Measurements from ENCODE around the gene FIP1L1. TPM values are rescaled to one million over a fixed set of nuclear protein-coding genes. Genes with fewer than 3 reads are reported as not detected.

Gene FIP1L1
- total and polyA plus RNA-seq, 2 of the 4 experiments (the other 2 are of a cell fraction): 31.1 to 37.5 TPM

DNA sequence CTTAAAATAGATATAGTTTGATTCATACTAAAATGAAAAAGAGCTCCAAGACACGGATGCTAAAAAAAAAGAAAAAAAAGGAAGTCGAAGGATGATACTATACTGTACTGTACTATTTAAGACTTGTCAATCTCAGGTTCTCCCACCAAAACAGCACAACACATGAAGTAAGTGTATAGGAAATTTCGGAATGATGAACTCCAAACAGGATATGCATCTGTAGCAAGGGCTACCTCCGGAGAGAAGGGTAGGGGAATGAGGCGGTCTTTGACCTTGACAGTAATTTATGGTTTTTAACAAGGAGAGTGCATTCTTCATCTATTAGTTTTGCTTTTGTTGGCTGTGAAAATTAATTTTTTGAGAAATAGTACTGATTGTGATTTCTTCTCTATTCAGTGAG lies 541 bp upstream of the FIP1L1 start:
- Histone ChIP-seq H2BK15ac (ENCODE audit: low read depth, low read length) (no peak overlapping the region), H4K5ac (ENCODE audit: low read depth, low read length) (peak overlapping the region; percentile 96), H3K4me1 (ENCODE audit: control insufficient read depth, insufficient read depth, low read length) (no peaks in the 10 kb centered on the region; the same call in 1 of the 2 replicates), H3K9me1 (ENCODE audit: insufficient read depth, low read length) (no peaks in the 10 kb centered on the region), H3K79me1 (ENCODE audit: low read depth in 1 of 2, low read length in 2 of 2) (peaks cover 6 to 26% of the 10 kb centered on the region in 2 experiments; a peak in 3 of 4 replicates), H3K36me3 (ENCODE audit: control insufficient read depth, insufficient read depth, low read length) (no peaks in the 10 kb centered on the region; the same call in 1 of the 2 replicates), H3K4me2 (ENCODE audit: low read depth, low read length) (peak overlapping the region; percentile 55), H3K4ac (ENCODE audit: low read depth, low read length) (peak overlapping the region; percentile 55; the same call in 1 of the 2 replicates), H2BK120ac (ENCODE audit: low read depth, low read length) (peak overlapping the region; percentile 47; the same call in 1 of the 2 replicates), H3K18ac (ENCODE audit: low read depth, low read length) (no peak overlapping the region), H3K9ac (ENCODE audit: low read depth, low read length) (no peak overlapping the region; the same call in 1 of the 2 replicates), H4K91ac (ENCODE audit: insufficient read depth, low read depth, low read length) (0 out of 2 replicates have a peak overlapping the region, but pooled peaks have one; percentile 17), H2AFZ (replicated peaks; ENCODE audit: low read length, poor library complexity) (peak overlapping the region; percentile 81), H3K14ac (replicated peaks; ENCODE audit: low read depth, low read length) (peak overlapping the region; percentile 61; the same call in 1 of the 2 replicates), H2BK5ac (ENCODE audit: low read depth, low read length, poor library complexity, severe bottlenecking) (peak overlapping the region; percentile 54), H4K20me1 (ENCODE audit: insufficient read depth, low read length) (peaks cover 6% of the 10 kb centered on the region; the same call in 1 of the 2 replicates), H3K23ac (ENCODE audit: low read depth, low read length) (no peak overlapping the region), H3K56ac (ENCODE audit: extremely low read depth, insufficient read depth, low read length) (no peak overlapping the region), H3K27ac (ENCODE audit: insufficient read depth, low read length) (no peak overlapping the region), H2BK20ac (ENCODE audit: low read depth, low read length) (0 out of 2 replicates have a peak overlapping the region, but pooled peaks have one; percentile 62), H3K27me3 (ENCODE audit: control insufficient read depth, insufficient read depth, low read length) (no peaks in the 10 kb centered on the region), H3K9me3 (ENCODE audit: control insufficient read depth, insufficient read depth, low read length) (no peaks in the 10 kb centered on the region), H3K4me3 (ENCODE audit: insufficient read depth, low read depth, low read length) (peak overlapping the region; percentile 93; the same call in 1 of the 2 replicates), H2AK5ac (ENCODE audit: low read depth, low read length) (no peak overlapping the region), H4K8ac (ENCODE audit: low read depth in 2 of 2, low read length in 2 of 2) (peak overlapping the region; percentile 62 to 90), H2AK9ac (replicated peaks; ENCODE audit: low read depth, low read length, poor library complexity) (no peak overlapping the region)
- in situ Hi-C loops (cut with MboI; ENCODE audit: low sequenced_read_pairs): loop anchor here (10.0 kb wide), 2 partner anchors 352 to 1002 kb away; no protein-coding TSS in a partner anchor
- intact Hi-C loops (cut with micrococcal nuclease): loop anchor here (5.0 to 10.0 kb wide), 2 partner anchors 328 to 850 kb away; partner anchors contain the start of gene PDGFRA
- ATAC-seq (ENCODE audit: low read depth) (no peak), DNase-seq (no peak)
- WGBS, 2 experiments (ENCODE audit: extremely low coverage in 2 of 2, insufficient read length in 1 of 2): no CpG with 5 or more reads among the region's 5 CpGs
- dilution Hi-C loops (cut with HindIII; ENCODE audit: low sequenced_read_pairs, unreplicated experiment): no loop called here
- no TSS peak for BruUV-seq (replicated peaks)
- TF ChIP-seq RCOR1 (IDR thresholded peaks at IDR 0.05; ENCODE audit: insufficient replicate concordance, low read length): no peak
- TF ChIP-seq MAFK (IDR thresholded peaks at IDR 0.05; ENCODE audit: low read depth, low read length): no peak
- TF ChIP-seq RFX5 (IDR thresholded peaks at IDR 0.05; ENCODE audit: low read depth, low read length): no peak
- TF ChIP-seq CEBPB (IDR thresholded peaks at IDR 0.05; ENCODE audit: low read depth, low read length): no peak
- TF ChIP-seq BHLHE40 (IDR thresholded peaks at IDR 0.05; ENCODE audit: low read depth, low read length): no peak
- TF ChIP-seq, protein P1, sequence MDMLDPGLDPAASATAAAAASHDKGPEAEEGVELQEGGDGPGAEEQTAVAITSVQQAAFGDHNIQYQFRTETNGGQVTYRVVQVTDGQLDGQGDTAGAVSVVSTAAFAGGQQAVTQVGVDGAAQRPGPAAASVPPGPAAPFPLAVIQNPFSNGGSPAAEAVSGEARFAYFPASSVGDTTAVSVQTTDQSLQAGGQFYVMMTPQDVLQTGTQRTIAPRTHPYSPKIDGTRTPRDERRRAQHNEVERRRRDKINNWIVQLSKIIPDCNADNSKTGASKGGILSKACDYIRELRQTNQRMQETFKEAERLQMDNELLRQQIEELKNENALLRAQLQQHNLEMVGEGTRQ (IDR thresholded peaks at IDR 0.05; ENCODE audit: low read depth, low read length): no peak
- no peak for TF ChIP-seq CHD1 (IDR thresholded peaks at IDR 0.05; ENCODE audit: low read depth, low read length)
- TF ChIP-seq, protein P2, sequence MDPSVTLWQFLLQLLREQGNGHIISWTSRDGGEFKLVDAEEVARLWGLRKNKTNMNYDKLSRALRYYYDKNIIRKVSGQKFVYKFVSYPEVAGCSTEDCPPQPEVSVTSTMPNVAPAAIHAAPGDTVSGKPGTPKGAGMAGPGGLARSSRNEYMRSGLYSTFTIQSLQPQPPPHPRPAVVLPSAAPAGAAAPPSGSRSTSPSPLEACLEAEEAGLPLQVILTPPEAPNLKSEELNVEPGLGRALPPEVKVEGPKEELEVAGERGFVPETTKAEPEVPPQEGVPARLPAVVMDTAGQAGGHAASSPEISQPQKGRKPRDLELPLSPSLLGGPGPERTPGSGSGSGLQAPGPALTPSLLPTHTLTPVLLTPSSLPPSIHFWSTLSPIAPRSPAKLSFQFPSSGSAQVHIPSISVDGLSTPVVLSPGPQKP (IDR thresholded peaks at IDR 0.05; ENCODE audit: borderline replicate concordance, low read depth, low read length): no peak
- no peak for TF ChIP-seq MAZ (IDR thresholded peaks at IDR 0.05; ENCODE audit: borderline replicate concordance, low read depth, low read length)
- TF ChIP-seq SMC3 (IDR thresholded peaks at IDR 0.05; ENCODE audit: low read depth, low read length): no peak
- no peak for TF ChIP-seq MXI1 (IDR thresholded peaks at IDR 0.05; ENCODE audit: borderline replicate concordance, low read depth, low read length)
- no peak for TF ChIP-seq RAD21 (IDR thresholded peaks at IDR 0.05; ENCODE audit: low read length)
- no peak for TF ChIP-seq POLR2A (IDR thresholded peaks at IDR 0.05; ENCODE audit: low read depth, low read length)
- TF ChIP-seq, protein P3, sequence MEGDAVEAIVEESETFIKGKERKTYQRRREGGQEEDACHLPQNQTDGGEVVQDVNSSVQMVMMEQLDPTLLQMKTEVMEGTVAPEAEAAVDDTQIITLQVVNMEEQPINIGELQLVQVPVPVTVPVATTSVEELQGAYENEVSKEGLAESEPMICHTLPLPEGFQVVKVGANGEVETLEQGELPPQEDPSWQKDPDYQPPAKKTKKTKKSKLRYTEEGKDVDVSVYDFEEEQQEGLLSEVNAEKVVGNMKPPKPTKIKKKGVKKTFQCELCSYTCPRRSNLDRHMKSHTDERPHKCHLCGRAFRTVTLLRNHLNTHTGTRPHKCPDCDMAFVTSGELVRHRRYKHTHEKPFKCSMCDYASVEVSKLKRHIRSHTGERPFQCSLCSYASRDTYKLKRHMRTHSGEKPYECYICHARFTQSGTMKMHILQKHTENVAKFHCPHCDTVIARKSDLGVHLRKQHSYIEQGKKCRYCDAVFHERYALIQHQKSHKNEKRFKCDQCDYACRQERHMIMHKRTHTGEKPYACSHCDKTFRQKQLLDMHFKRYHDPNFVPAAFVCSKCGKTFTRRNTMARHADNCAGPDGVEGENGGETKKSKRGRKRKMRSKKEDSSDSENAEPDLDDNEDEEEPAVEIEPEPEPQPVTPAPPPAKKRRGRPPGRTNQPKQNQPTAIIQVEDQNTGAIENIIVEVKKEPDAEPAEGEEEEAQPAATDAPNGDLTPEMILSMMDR (conservative IDR thresholded peaks at IDR 0.05; ENCODE audit: low read depth, low read length): no peak
- no peak for TF ChIP-seq NFE2L2 (IDR thresholded peaks at IDR 0.05; ENCODE audit: low read depth, low read length)
- TF ChIP-seq FOS (IDR thresholded peaks at IDR 0.05; ENCODE audit: low read depth, low read length): no peak
- ChIA-PET CTCF (no interaction called here), POLR2A (ENCODE audit: unreplicated experiment) (interaction anchor here (1.0 kb wide), 2 partner anchors 11 to 56 kb away, joined by 3 read pairs; partner anchors contain the start of gene SCFD2)
